Placental epithelial cell (primary cell): ENCODE results near the gene TNRC18. TPM values are rescaled to one million over a fixed set of nuclear protein-coding genes. Genes with fewer than 3 reads are reported as not detected.

Experiments
- total RNA-seq: library from RNA; depleted of rRNA; stranded (reverse); fragments of >200 nt; gene quantifications from 2 replicates; pipeline ENCODE4 v1.2.3, GENCODE V29; 2012

The TNRC18 gene, protein sequence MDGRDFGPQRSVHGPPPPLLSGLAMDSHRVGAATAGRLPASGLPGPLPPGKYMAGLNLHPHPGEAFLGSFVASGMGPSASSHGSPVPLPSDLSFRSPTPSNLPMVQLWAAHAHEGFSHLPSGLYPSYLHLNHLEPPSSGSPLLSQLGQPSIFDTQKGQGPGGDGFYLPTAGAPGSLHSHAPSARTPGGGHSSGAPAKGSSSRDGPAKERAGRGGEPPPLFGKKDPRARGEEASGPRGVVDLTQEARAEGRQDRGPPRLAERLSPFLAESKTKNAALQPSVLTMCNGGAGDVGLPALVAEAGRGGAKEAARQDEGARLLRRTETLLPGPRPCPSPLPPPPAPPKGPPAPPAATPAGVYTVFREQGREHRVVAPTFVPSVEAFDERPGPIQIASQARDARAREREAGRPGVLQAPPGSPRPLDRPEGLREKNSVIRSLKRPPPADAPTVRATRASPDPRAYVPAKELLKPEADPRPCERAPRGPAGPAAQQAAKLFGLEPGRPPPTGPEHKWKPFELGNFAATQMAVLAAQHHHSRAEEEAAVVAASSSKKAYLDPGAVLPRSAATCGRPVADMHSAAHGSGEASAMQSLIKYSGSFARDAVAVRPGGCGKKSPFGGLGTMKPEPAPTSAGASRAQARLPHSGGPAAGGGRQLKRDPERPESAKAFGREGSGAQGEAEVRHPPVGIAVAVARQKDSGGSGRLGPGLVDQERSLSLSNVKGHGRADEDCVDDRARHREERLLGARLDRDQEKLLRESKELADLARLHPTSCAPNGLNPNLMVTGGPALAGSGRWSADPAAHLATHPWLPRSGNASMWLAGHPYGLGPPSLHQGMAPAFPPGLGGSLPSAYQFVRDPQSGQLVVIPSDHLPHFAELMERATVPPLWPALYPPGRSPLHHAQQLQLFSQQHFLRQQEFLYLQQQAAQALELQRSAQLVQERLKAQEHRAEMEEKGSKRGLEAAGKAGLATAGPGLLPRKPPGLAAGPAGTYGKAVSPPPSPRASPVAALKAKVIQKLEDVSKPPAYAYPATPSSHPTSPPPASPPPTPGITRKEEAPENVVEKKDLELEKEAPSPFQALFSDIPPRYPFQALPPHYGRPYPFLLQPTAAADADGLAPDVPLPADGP (N-terminal part only)
- total RNA-seq = 63.1 and 79.3 TPM in 2 replicates

DNA sequence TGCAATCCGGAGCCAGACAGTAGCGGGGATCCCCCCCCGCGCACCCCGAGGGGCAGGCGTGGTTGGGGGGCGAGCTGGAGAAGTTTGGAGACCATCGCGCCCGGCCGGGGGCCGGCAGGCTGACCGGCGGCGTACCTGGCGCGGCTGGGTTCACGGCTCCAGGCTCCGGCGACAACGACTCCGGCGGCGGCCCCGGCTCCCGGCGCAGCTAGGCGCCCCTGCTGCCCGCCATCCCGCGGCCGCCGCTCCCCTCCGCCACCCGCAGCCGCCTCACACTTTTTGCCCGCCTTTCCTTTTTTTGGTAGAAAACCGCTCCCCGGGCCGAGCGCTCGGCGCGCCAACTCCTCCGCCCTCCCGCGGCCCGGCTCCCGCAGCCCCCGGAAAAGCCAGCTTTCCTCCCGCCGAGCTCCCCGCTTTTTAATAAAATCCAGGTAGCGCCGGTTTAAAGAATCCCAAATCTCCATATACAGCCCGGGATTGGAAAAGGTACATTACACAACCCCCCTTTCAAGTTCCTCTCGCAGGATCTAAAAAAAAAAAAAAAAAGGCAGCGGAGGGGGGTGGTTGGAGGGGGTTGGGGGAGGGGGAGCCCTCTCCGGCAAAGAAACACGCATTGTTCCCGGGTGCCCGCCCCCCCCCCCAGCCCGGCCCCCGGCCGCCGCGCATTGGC lies at the start of gene TNRC18:
Gene TNRC18, minus strand, starts transcription at position 529 of the 670 bp plus-strand sequence. CDS start 2,588 bp downstream, outside the sequence.

DNA sequence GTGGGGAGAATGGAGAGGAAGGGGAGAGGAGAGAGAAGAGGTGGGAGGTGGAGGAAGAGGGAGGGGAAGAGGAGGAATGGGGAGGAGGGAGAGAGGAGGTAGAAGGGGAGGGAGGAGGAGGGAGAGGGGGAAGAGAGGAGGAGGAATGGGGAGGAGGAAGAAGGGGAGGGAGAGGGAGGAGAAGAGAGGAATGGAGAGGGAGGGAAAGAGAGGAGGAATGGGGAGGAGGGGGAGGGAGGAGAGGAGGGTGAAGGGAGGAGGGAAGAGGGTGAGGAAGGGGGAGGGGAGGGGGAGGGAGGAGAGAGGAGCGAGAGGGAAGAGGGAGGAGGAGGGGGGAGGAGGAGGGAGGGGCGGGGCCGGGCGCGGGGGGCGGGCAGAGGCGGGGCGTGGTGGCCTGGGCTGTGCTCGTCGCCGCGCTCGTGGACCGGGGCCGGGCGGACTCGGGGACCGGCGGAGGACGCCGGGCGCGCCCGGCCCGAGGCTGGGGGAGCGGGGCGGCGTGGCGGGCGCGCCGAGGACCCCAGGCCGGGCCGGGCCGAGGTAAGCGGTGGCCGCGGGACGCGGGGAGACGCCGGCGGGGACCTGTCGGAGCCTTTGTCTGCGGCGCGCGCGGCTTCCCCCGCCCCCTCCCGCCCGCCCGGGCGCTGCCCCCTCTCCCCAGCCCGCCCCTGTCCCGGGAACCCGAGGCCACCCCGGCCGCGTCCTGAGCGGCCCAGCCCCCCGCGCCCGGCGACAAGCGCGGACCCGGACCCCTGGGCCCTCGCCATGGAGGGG lies 140.9 kb downstream of the TNRC18 start, which contains the start of gene SLC29A4:
Gene SLC29A4, plus strand, starts transcription at position 401 of the 774 bp plus-strand sequence. CDS start 4,874 bp downstream, outside the sequence.

Other genes with a start within 250 kb of the TNRC18 start
- 61.2 and 67.0 TPM in 2 replicates for gene WIPI2, start 233.6 kb downstream of the TNRC18 start, total RNA-seq
- under 0.01 and 0.43 TPM in 2 replicates for gene SLC29A4, start 140.9 kb downstream of the TNRC18 start, total RNA-seq
- 10.6 and 13.3 TPM in 2 replicates for gene FBXL18, start 90.0 kb upstream of the TNRC18 start, total RNA-seq
- gene ACTB, start 106.8 kb upstream of the TNRC18 start, total RNA-seq = 1,259 and 6,053 TPM in 2 replicates
- gene FSCN1, start 169.0 kb upstream of the TNRC18 start, total RNA-seq = 294 and 368 TPM in 2 replicates